ENCODE measurements around the gene CCDC190. TPM values are rescaled to one million over a fixed set of nuclear protein-coding genes. Genes with fewer than 3 reads are reported as not detected.

CCDC190 gene
- total and polyA plus RNA-seq, 2 experiments from 2014 or later = not detected

- no peaks in the 10 kb centered on the region for H3K9me3 ChIP-seq (ENCODE audit: low read depth)
- H3K36me3 ChIP-seq (ENCODE audit: low read depth) = no peaks in the 10 kb centered on the region
- WGBS, 2 experiments (ENCODE audit: low coverage in 1 of 2, low lambda C conversion rate in 2 of 2, missing lambda C conversion rate in 2 of 2) = 83 to 100% methylated on average over 1 of the region's 1 CpG
- no peaks in the 10 kb centered on the region for H3K79me2 ChIP-seq (ENCODE audit: insufficient read depth)
- H3K27ac ChIP-seq = no peak overlapping the region
- no peak for DNase-seq
- no peak overlapping the region for H3K4me2 ChIP-seq (ENCODE audit: unreplicated experiment)
- H3K9me2 ChIP-seq (ENCODE audit: insufficient read depth) = no peaks in the 10 kb centered on the region
- no peak overlapping the region for H2AFZ ChIP-seq
- H4K20me1 ChIP-seq (ENCODE audit: insufficient read depth) = no peaks in the 10 kb centered on the region
- in situ Hi-C loops (cut with MboI) = no loop called here
- H3K4me3 ChIP-seq = no peak overlapping the region
- no peaks in the 10 kb centered on the region for H3F3A ChIP-seq (ENCODE audit: insufficient read depth)
- no peak for TF ChIP-seq EZH2phosphoT487 (IDR thresholded peaks at IDR 0.05; ENCODE audit: insufficient read depth, low read depth)
- no peak for TF ChIP-seq EZH2 (IDR thresholded peaks at IDR 0.05; ENCODE audit: insufficient read depth, poor library complexity, severe bottlenecking)
- no peaks in the 10 kb centered on the region for H3K27me3 ChIP-seq (replicated peaks; ENCODE audit: insufficient read depth)
- H3K4me1 ChIP-seq (ENCODE audit: insufficient read depth) = no peaks in the 10 kb centered on the region
- no peak overlapping the region for H3K9ac ChIP-seq
Observed at GRCh38 chr1:162844153-162844552, 16.8 kb downstream of the CCDC190 start.

GRCh38 chr1:162840250-162840839 is 20.6 kb downstream of the CCDC190 start:
- H3K27ac ChIP-seq = no peak overlapping the region
- no peaks in the 10 kb centered on the region for H3K9me3 ChIP-seq (ENCODE audit: low read depth)
- H4K20me1 ChIP-seq (ENCODE audit: insufficient read depth) = no peaks in the 10 kb centered on the region
- TF ChIP-seq EZH2 (IDR thresholded peaks at IDR 0.05; ENCODE audit: insufficient read depth, poor library complexity, severe bottlenecking) (no peak), EZH2phosphoT487 (IDR thresholded peaks at IDR 0.05; ENCODE audit: insufficient read depth, low read depth) (no peak)
- no peak overlapping the region for H3K4me2 ChIP-seq (ENCODE audit: unreplicated experiment)
- no peak overlapping the region for H2AFZ ChIP-seq
- no peaks in the 10 kb centered on the region for H3K4me1 ChIP-seq (ENCODE audit: insufficient read depth)
- H3F3A ChIP-seq (ENCODE audit: insufficient read depth) = no peaks in the 10 kb centered on the region
- H3K36me3 ChIP-seq (ENCODE audit: low read depth) = no peaks in the 10 kb centered on the region
- DNase-seq = no peak
- no peaks in the 10 kb centered on the region for H3K27me3 ChIP-seq (replicated peaks; ENCODE audit: insufficient read depth)
- no peaks in the 10 kb centered on the region for H3K9me2 ChIP-seq (ENCODE audit: insufficient read depth)
- no peak overlapping the region for H3K4me3 ChIP-seq
- H3K79me2 ChIP-seq (ENCODE audit: insufficient read depth) = no peaks in the 10 kb centered on the region
- no peak overlapping the region for H3K9ac ChIP-seq
- in situ Hi-C loops (cut with MboI) = no loop called here

GRCh38 chr1:162838863-162839262 is 22.1 kb downstream of the CCDC190 start:
- Histone ChIP-seq H3K9me3 (ENCODE audit: low read depth) (no peaks in the 10 kb centered on the region), H3K79me2 (ENCODE audit: insufficient read depth) (no peaks in the 10 kb centered on the region), H3K36me3 (ENCODE audit: low read depth) (no peaks in the 10 kb centered on the region), H3K27me3 (replicated peaks; ENCODE audit: insufficient read depth) (no peaks in the 10 kb centered on the region), H3K4me2 (ENCODE audit: unreplicated experiment) (no peak overlapping the region), H4K20me1 (ENCODE audit: insufficient read depth) (no peaks in the 10 kb centered on the region), H3K9ac (no peak overlapping the region), H3F3A (ENCODE audit: insufficient read depth) (no peaks in the 10 kb centered on the region), H3K4me3 (no peak overlapping the region), H3K4me1 (ENCODE audit: insufficient read depth) (no peaks in the 10 kb centered on the region), H2AFZ (no peak overlapping the region), H3K9me2 (ENCODE audit: insufficient read depth) (no peaks in the 10 kb centered on the region), H3K27ac (no peak overlapping the region)
- TF ChIP-seq EZH2phosphoT487 (IDR thresholded peaks at IDR 0.05; ENCODE audit: insufficient read depth, low read depth) (no peak), EZH2 (IDR thresholded peaks at IDR 0.05; ENCODE audit: insufficient read depth, poor library complexity, severe bottlenecking) (no peak)
- 53 to 58% methylated on average over 4 of the region's 4 CpGs for WGBS, 2 experiments (ENCODE audit: low coverage in 1 of 2, low lambda C conversion rate in 2 of 2, missing lambda C conversion rate in 2 of 2)
- in situ Hi-C loops (cut with MboI) = no loop called here
- no peak for DNase-seq

- no peaks in the 10 kb centered on the region for H3K9me3 ChIP-seq (ENCODE audit: low read depth)
- H4K20me1 ChIP-seq (ENCODE audit: insufficient read depth) = no peaks in the 10 kb centered on the region
- no peaks in the 10 kb centered on the region for H3K9me2 ChIP-seq (ENCODE audit: insufficient read depth)
- no peak for DNase-seq
- in situ Hi-C loops (cut with MboI) = no loop called here
- no peak overlapping the region for H3K4me2 ChIP-seq (ENCODE audit: unreplicated experiment)
- no peak overlapping the region for H3K27ac ChIP-seq
- H3K36me3 ChIP-seq (ENCODE audit: low read depth) = no peaks in the 10 kb centered on the region
- H3K27me3 ChIP-seq (replicated peaks; ENCODE audit: insufficient read depth) = no peaks in the 10 kb centered on the region
- no peak overlapping the region for H3K9ac ChIP-seq
- TF ChIP-seq EZH2 (IDR thresholded peaks at IDR 0.05; ENCODE audit: insufficient read depth, poor library complexity, severe bottlenecking) (no peak), EZH2phosphoT487 (IDR thresholded peaks at IDR 0.05; ENCODE audit: insufficient read depth, low read depth) (no peak)
- no peaks in the 10 kb centered on the region for H3K79me2 ChIP-seq (ENCODE audit: insufficient read depth)
- H2AFZ ChIP-seq = no peak overlapping the region
- no peak overlapping the region for H3K4me3 ChIP-seq
- H3F3A ChIP-seq (ENCODE audit: insufficient read depth) = no peaks in the 10 kb centered on the region
- H3K4me1 ChIP-seq (ENCODE audit: insufficient read depth) = no peaks in the 10 kb centered on the region
- 13 to 20% methylated on average over 3 of the region's 3 CpGs for WGBS, 2 experiments (ENCODE audit: low coverage in 1 of 2, low lambda C conversion rate in 2 of 2, missing lambda C conversion rate in 2 of 2)
Observed at GRCh38 chr1:162835157-162835899, 25.6 kb downstream of the CCDC190 start.

All from GM23248 (cell line).